ENCODE results near the gene MRPL10.

MRPL10 gene

GRCh38 chr17:47831003-47831933 lies at the start of gene MRPL10, which contains the start of gene LRRC46:
MRPL10 (minus strand) TSS chr17:47831541; CDS start chr17:47831511, 30 bp downstream.
LRRC46 (plus strand) TSS chr17:47831670; CDS start chr17:47831990, 320 bp downstream.
- peak; percentile 88 for DNase-seq (ENCODE audit: low read depth)

GRCh38 chr17:47879776-47880454 lies 48.6 kb upstream of the MRPL10 start:
- DNase-seq (ENCODE audit: low read depth) = no peak

- no peak for DNase-seq (ENCODE audit: low read depth)
Measured at GRCh38 chr17:47879028-47879585, 47.8 kb upstream of the MRPL10 start.

- DNase-seq (ENCODE audit: low read depth) = no peak
Measured at GRCh38 chr17:47878203-47879027, 47.1 kb upstream of the MRPL10 start.

GRCh38 chr17:47877368-47878034 lies 46.2 kb upstream of the MRPL10 start:
- no peak for DNase-seq (ENCODE audit: low read depth)

GRCh38 chr17:47875011-47875985 lies 44.0 kb upstream of the MRPL10 start:
- DNase-seq (ENCODE audit: low read depth) = no peak

- no peak for DNase-seq (ENCODE audit: low read depth)
Measured at GRCh38 chr17:47873200-47874090, 42.1 kb upstream of the MRPL10 start.

- no peak for DNase-seq (ENCODE audit: low read depth)
Measured at GRCh38 chr17:47872651-47873161, 41.4 kb upstream of the MRPL10 start.

GRCh38 chr17:47872019-47872650 lies 40.8 kb upstream of the MRPL10 start:
- DNase-seq (ENCODE audit: low read depth) = no peak

GRCh38 chr17:47871048-47871447 lies 39.7 kb upstream of the MRPL10 start:
- DNase-seq (ENCODE audit: low read depth) = no peak

GRCh38 chr17:47870056-47870455 lies 38.7 kb upstream of the MRPL10 start:
- no peak for DNase-seq (ENCODE audit: low read depth)

GRCh38 chr17:47869114-47869513 lies 37.8 kb upstream of the MRPL10 start:
- no peak for DNase-seq (ENCODE audit: low read depth)

- DNase-seq (ENCODE audit: low read depth) = no peak
Measured at GRCh38 chr17:47867813-47868533, 36.6 kb upstream of the MRPL10 start.

GRCh38 chr17:47866941-47867340 lies 35.6 kb upstream of the MRPL10 start:
- DNase-seq (ENCODE audit: low read depth) = no peak

- DNase-seq (ENCODE audit: low read depth) = no peak
Measured at GRCh38 chr17:47864791-47865216, 33.5 kb upstream of the MRPL10 start.

GRCh38 chr17:47862621-47863440 lies 31.5 kb upstream of the MRPL10 start:
- no peak for DNase-seq (ENCODE audit: low read depth)

- DNase-seq (ENCODE audit: low read depth) = no peak
Measured at GRCh38 chr17:47860386-47860785, 29.0 kb upstream of the MRPL10 start.
